Gastroesophageal sphincter (tissue), 4 donors: ENCODE results near the gene NFKBIL1. TPM values are rescaled to one million over a fixed set of nuclear protein-coding genes. Genes with fewer than 3 reads are reported as not detected.
"Not testable (repeated sequence)": the region's sequence is repeated elsewhere in the genome, so short reads cannot be mapped to it uniquely, and the experiment has no call there.

Experiments
- ATAC-seq: fragments of 150-250 bp; one replicate; pipeline ENCODE4 v1.9.1; 2016; ENCODE audit warnings: mild to moderate bottlenecking, moderate library complexity
- H3K27ac ChIP-seq, 4 donors: fragments of 200-600 bp; sonication (generic) in 3 of 4; 1 replicate in 3 of 4; 2 replicates in 1 of 4; pipeline ENCODE4 v1.5.1; 2016 to 2019
- H3K27me3 ChIP-seq: fragments of 200-600 bp; sonication (generic); one replicate; pipeline ENCODE4 v1.5.1; 2019
- H3K36me3 ChIP-seq, 2 donors: fragments of 200-600 bp; sonication (generic); one replicate each; pipeline ENCODE4 v1.5.1; 2019; ENCODE audit warnings: control low read depth in 1 of 2
- H3K4me1 ChIP-seq, 3 donors: fragments of 200-600 bp; sonication (generic); 1 replicate in 2 of 3; 2 replicates in 1 of 3; pipeline ENCODE4 v1.5.1; 2016 to 2019; ENCODE audit warnings: control low read depth in 2 of 3
- H3K4me3 ChIP-seq, 2 donors: fragments of 200-600 bp; sonication (generic); one replicate each; pipeline ENCODE4 v1.5.1; 2019; ENCODE audit warnings: mild to moderate bottlenecking in 1 of 2, moderate library complexity in 1 of 2
- H3K9me3 ChIP-seq, 3 donors: fragments of 200-600 bp; sonication (generic); one replicate each; pipeline ENCODE4 v1.5.1; 2017 to 2019; ENCODE audit warnings: control low read depth in 2 of 3
- CTCF ChIP-seq, 4 experiments: fragments of 200-600 bp in 2 of 4; fragments of 450-650 bp in 2 of 4; sonication (generic) in 1 of 4; IDR thresholded peaks; one replicate each; pipeline ENCODE4 v1.5.1; 2017 to 2019; ENCODE audit warnings: antibody characterized with exemption in 4 of 4, mild to moderate bottlenecking in 2 of 4, moderate library complexity in 2 of 4
- EP300 ChIP-seq: sonication (generic); formaldehyde crosslinking; IDR thresholded peaks from one replicate; pipeline ENCODE4 v1.6.1; 2017; ENCODE audit warnings: antibody characterized with exemption, mild to moderate bottlenecking
- POLR2A ChIP-seq, 2 donors: fragments of 450-650 bp; IDR thresholded peaks; one replicate each; pipeline ENCODE4 v1.6.1; 2017; ENCODE audit warnings: antibody characterized with exemption in 2 of 2, mild to moderate bottlenecking in 2 of 2, moderate library complexity in 1 of 2
- POLR2AphosphoS5 ChIP-seq: sonication (generic); formaldehyde crosslinking; IDR thresholded peaks from one replicate; pipeline ENCODE4 v1.6.1; 2017; ENCODE audit warnings: antibody characterized with exemption
- WGBS, 2 donors: methylation state at CpG; one replicate each; pipeline ENCODE4 v1.1.5; 2018; ENCODE audit warnings: low coverage in 1 of 2; 5-methylcytosine and 5-hydroxymethylcytosine counted together
- total RNA-seq, 4 donors: library from RNA; depleted of rRNA; stranded (reverse); fragments of >200 nt; gene quantifications; one replicate each; pipeline ENCODE4 v1.1.0, GENCODE V29; 2016

NFKBIL1 gene
- total RNA-seq, 4 donors from 2014 or later: 21.3 to 44.2 (median 28.5) TPM

- Histone ChIP-seq H3K4me1 (peaks cover 4 to 53% (median 18%) of the 10 kb centered on the region in 3 donors), H3K9me3 (no peaks in the 10 kb centered on the region)
These were observed 960 bp upstream of the NFKBIL1 start, which contains the start of gene ATP6V1G2 for GRCh38 chr6:31546339-31546957. Gene ATP6V1G2 (minus strand): TSS chr6:31546608. CDS start chr6:31546559, 49 bp downstream.

GRCh38 chr6:31547727-31548543 lies 527 bp downstream of the NFKBIL1 start:
- Histone ChIP-seq H3K9me3 (no peaks in the 10 kb centered on the region), H3K4me1 (peaks cover 4 to 49% (median 14%) of the 10 kb centered on the region in 3 donors), H3K4me3 (peak overlapping the region; percentile 51 to 57), H3K27ac (peak overlapping the region; percentile 80 to 89 (median 86)), H3K36me3 (peaks cover 0 to 39% of the 10 kb centered on the region in 2 donors), H3K27me3 (no peaks in the 10 kb centered on the region)
- WGBS, 2 donors: 10 to 57% methylated on average over 3 to 13 of the region's 24 CpGs
- ATAC-seq: no peak
- TF ChIP-seq CTCF (IDR thresholded peaks at IDR 0.05): peak in 1 of 4 experiments; percentile 2
- no peak for TF ChIP-seq EP300

More at GRCh38 chr6:31546339-31546957, 960 bp upstream of the NFKBIL1 start, which contains the start of gene ATP6V1G2:
- peaks cover 0 to 27% of the 10 kb centered on the region in 2 donors for H3K36me3 ChIP-seq
- H3K4me3 ChIP-seq: peak within 1 kb of the TSS; percentile 51 to 57
- peak within 1 kb of the TSS; percentile 80 to 89 (median 86) for H3K27ac ChIP-seq
- peak; percentile 73 for ATAC-seq
- no peaks in the 10 kb centered on the region for H3K27me3 ChIP-seq
- 13% methylated on average over 4 to 6 of the region's 11 CpGs for WGBS, 2 donors
- no peak for TF ChIP-seq EP300
- peak; percentile 89 to 100 (median 95) for TF ChIP-seq CTCF (IDR thresholded peaks at IDR 0.05)

GRCh38 chr6:31548544-31548873 lies 1.1 kb downstream of the NFKBIL1 start:
- Histone ChIP-seq H3K9me3 (no peaks in the 10 kb centered on the region), H3K27me3 (no peaks in the 10 kb centered on the region), H3K27ac (peak overlapping the region in 3 of 4 donors; percentile 80 to 88 (median 85)), H3K36me3 (peaks cover 0 to 44% of the 10 kb centered on the region in 2 donors), H3K4me1 (peaks cover 4 to 43% (median 12%) of the 10 kb centered on the region in 3 donors), H3K4me3 (peak overlapping the region in 1 of 2 donors; percentile 51)
- no peak for TF ChIP-seq EP300
- TF ChIP-seq POLR2AphosphoS5: no peak
- no peak for TF ChIP-seq POLR2A (IDR thresholded peaks at IDR 0.05)
- no peak for TF ChIP-seq CTCF (IDR thresholded peaks at IDR 0.05)
- WGBS, 2 donors: 69 to 75% methylated on average over 2 of the region's 2 CpGs
- no peak for ATAC-seq

- H3K9me3 ChIP-seq, H3K27me3 ChIP-seq, ATAC-seq, H3K27ac ChIP-seq, H3K4me3 ChIP-seq: not testable (repeated sequence)
- Histone ChIP-seq H3K36me3 (peaks cover 0 to 63% of the 10 kb centered on the region in 2 donors), H3K4me1 (peaks cover 4 to 38% (median 8%) of the 10 kb centered on the region in 3 donors)
- 52 to 67% methylated on average over 1 to 5 of the region's 5 CpGs for WGBS, 2 donors
- peak in 1 of 4 experiments; percentile 32 for TF ChIP-seq CTCF (IDR thresholded peaks at IDR 0.05)
These were observed 4.0 kb downstream of the NFKBIL1 start for GRCh38 chr6:31551371-31551770.
